Hepatocyte (in vitro differentiated cells): ENCODE results near the gene GNL1.

ENCODE experiments used
- CTCF ChIP-seq: fragments of 200-600 bp; sonication (generic); IDR thresholded peaks from 2 replicates; pipeline ENCODE4 v1.5.1; 2016; ENCODE audit warnings: antibody characterized with exemption, mild to moderate bottlenecking; ENCODE audit not compliant: poor library complexity
- EZH2 ChIP-seq: fragments of 200-600 bp; sonication (generic); IDR thresholded peaks from 2 replicates; pipeline ENCODE4 v1.6.1; 2016; ENCODE audit warnings: antibody characterized with exemption, mild to moderate bottlenecking, borderline replicate concordance

GRCh38 chr6:30511169-30511546 lies 45.1 kb downstream of the GNL1 start:
- TF ChIP-seq CTCF: no peak
- no peak for TF ChIP-seq EZH2
